HG02798 (cell line): Measurements from ENCODE around the gene NBPF3.

Source experiments
- ATAC-seq: cut with Tn5 transposase; IDR thresholded peaks from one replicate; pipeline ENCODE4 v1.9.1; 2021; ENCODE audit warnings: mild to moderate bottlenecking; ENCODE audit not compliant: unreplicated experiment, poor library complexity

Gene NBPF3

DNA sequence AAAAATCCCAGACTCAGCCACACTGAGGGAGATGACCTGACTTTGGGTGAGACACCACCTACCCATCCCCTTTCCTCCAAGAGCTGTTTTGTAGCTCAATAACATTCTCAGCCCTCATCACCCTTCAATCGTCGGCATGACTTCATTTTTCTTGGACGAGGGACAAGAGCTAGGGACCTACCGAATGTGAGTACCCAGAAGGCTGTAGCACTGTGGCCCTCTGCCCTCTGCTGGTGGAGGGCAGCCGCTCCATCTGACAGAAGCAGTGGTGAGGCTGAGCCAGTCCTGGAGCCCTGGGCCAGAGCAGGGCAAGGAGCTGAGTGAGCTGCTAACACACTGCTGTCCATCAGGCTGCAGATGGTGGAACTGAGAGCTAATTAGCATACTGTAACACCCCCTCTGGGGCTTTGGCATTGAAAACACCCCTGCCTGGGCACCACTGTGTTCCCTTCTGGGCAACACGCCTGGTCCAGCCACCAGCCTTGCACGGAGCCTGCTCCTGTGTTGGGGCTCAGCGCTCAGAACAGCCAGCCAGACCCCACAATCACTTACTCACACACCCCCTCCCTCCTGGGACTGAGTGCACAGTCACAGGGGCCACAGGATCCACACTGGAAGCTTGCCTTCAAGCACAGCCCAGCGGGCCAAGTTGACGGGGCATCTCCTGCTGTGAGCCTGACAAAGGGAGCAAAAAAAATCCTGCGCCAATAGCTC, 51.0 kb downstream of the NBPF3 start:
- ATAC-seq = no peak

GRCh38 chr1:21491488-21492355, 51.8 kb downstream of the NBPF3 start:
- no peak for ATAC-seq

- ATAC-seq = no peak
Measured at GRCh38 chr1:21492356-21492625, 52.4 kb downstream of the NBPF3 start.

- no peak for ATAC-seq
Measured at GRCh38 chr1:21494196-21494595, 54.3 kb downstream of the NBPF3 start.

GRCh38 chr1:21495225-21495820, 55.4 kb downstream of the NBPF3 start:
- no peak for ATAC-seq

DNA sequence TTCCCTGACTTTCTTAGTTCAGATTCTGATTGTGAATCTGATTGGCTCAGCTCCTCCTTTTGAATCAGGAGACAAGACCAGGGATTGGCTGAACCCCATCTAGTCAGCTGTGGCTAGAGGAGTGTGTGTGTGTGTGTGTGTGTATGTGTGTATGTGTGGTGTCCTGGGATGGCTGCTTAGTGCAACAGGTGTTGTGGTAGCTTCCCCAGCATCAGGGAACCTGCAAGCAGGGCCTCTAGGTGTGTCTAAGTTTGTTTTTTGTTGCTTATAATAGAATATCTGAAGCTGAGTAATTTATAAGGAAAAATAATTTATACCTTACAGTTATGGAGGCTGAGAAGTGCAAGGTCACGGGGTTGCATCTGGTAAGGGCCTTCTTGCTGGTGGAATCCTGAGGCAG, 56.1 kb downstream of the NBPF3 start:
- ATAC-seq = no peak

DNA sequence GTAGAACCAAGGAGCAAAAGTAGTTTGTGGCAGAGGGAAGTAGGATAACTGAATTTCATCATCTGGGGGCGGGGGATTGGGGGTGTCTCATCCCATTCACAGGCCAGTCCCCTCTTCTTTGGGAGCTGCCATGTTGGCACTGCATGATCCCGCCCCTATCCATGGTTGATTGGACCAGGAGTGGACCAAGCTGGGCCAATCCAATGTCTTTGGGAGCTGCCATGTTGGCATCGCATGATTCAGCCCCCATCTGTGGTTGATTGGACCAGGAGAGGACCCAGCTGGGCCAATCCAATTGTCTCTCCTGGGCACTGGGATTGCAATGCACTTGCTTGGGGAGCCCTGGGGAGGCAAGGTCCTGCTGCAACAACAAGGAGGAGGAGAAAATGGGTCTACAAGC, 56.9 kb downstream of the NBPF3 start:
- ATAC-seq = no peak

- ATAC-seq = no peak
Measured at GRCh38 chr1:21497466-21498061, 57.6 kb downstream of the NBPF3 start.

GRCh38 chr1:21499283-21499950, 59.5 kb downstream of the NBPF3 start:
- no peak for ATAC-seq

- no peak for ATAC-seq
Measured at GRCh38 chr1:21503706-21504377, 63.9 kb downstream of the NBPF3 start.

DNA sequence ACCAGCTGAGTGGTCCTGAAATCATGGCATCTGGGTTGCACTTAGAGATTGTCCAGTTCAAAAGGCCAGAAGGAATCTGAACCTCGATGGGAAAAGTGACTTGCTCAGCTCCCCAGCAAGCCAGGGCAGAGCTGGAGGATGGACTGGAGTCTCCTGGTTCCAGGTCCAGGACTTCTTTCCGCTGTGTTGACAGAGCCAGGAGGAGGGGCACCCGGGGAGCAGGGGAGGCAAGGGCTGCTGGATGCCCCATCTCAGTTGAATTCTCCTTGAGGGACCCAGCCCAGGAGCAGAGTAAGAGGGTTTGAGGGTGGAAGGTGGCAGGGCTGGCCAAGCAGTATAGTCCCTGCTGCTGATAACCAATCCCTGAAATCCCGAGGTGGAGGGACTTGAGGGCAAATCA, 66.9 kb downstream of the NBPF3 start:
- no peak for ATAC-seq

GRCh38 chr1:21507511-21508270, 67.8 kb downstream of the NBPF3 start:
- no peak for ATAC-seq

GRCh38 chr1:21508580-21509350, 68.8 kb downstream of the NBPF3 start:
- no peak for ATAC-seq

- no peak for ATAC-seq
Measured at GRCh38 chr1:21509351-21510112, 69.6 kb downstream of the NBPF3 start, which contains the start of gene ALPL. Gene ALPL (plus strand): TSS chr1:21509423. CDS start chr1:21554082, 44,659 bp downstream.

- no peak for ATAC-seq
Measured at GRCh38 chr1:21510113-21510493, 70.2 kb downstream of the NBPF3 start.

DNA sequence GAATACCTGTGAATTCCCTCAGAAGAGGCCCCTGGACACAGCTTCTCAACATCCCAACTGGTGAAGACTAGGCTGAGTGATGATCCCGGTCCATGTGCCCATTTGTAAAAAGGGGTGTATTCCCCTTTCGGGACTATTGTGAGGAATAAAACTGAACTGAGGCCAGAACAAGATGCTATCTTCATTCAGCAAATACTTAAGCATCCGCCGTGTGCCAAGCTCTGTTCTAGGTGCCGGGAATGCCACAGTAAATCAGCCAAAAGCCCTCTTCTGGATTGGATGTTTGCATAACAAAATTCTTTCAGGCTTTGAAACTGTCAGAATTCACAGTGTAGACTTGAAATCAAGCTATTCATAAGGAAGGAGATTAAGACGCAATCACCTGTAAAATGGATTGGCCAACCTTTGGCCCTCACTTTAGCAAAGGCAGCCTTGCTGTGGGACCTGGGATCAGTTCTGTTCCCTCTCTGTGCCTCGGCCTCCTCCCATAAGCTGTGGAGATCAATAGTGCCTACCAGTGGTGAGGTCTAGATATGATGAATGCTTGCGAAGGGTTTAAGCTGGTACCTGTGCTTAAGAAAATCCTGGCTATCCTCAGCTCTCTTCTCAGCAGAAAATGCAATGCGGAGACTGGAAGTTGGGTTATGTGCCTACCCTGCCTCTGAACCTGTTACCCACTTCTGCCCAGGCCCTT, 71.1 kb downstream of the NBPF3 start:
- ATAC-seq = no peak
